ENCODE data around the gene NGRN.

GRCh38 chr15:90227336-90227735 is 38.1 kb upstream of the NGRN start:
- no peak for TF ChIP-seq CTCF (IDR thresholded peaks at IDR 0.05)
- TF ChIP-seq POLR2A (IDR thresholded peaks at IDR 0.05) = no peak
